Measurements from ENCODE around the gene CDK17.

DNA sequence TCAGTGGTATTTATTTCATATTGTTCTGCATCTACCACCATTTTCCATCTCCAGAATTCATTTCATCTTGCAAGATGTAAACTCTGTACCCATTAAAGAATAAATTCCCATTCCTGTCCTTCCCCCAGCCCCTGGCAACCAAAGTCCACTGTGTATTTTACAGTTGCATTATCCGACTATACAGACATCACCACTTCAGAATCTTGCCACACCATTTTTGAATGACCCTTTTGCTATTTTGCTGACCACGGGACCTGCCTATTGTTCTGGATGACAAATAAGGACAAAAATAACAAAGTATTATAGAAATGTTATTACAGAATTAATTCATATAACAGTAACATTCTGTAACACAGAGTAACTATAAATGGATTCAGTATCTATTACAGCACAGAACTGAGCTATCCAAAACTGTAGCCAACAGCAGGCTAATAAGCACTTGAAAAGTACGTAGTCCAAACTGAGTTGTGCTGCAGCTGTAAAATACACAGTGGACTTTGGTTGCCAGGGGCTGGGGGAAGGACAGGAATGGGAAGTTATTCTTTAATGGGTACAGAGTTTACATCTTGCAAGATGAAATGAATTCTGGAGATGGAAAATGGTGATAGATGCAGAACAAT is 61.3 kb downstream of the CDK17 start:
- TF ChIP-seq, protein P1, sequence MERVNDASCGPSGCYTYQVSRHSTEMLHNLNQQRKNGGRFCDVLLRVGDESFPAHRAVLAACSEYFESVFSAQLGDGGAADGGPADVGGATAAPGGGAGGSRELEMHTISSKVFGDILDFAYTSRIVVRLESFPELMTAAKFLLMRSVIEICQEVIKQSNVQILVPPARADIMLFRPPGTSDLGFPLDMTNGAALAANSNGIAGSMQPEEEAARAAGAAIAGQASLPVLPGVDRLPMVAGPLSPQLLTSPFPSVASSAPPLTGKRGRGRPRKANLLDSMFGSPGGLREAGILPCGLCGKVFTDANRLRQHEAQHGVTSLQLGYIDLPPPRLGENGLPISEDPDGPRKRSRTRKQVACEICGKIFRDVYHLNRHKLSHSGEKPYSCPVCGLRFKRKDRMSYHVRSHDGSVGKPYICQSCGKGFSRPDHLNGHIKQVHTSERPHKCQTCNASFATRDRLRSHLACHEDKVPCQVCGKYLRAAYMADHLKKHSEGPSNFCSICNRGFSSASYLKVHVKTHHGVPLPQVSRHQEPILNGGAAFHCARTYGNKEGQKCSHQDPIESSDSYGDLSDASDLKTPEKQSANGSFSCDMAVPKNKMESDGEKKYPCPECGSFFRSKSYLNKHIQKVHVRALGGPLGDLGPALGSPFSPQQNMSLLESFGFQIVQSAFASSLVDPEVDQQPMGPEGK (CRISPR knock-in tag; IDR thresholded peaks at IDR 0.05; ENCODE audit: borderline replicate concordance) = no peak
- TF ChIP-seq ESRRG (CRISPR knock-in tag; IDR thresholded peaks at IDR 0.05) (no peak), GLIS3 (CRISPR knock-in tag; IDR thresholded peaks at IDR 0.05) (no peak), ZNF70 (CRISPR knock-in tag; IDR thresholded peaks at IDR 0.05) (no peak), ZFP30 (CRISPR knock-in tag; IDR thresholded peaks at IDR 0.05) (no peak), TCF4 (CRISPR knock-in tag; IDR thresholded peaks at IDR 0.05; ENCODE audit: borderline replicate concordance) (no peak), CSDC2 (CRISPR knock-in tag; IDR thresholded peaks at IDR 0.05) (no peak), ZC3H10 (CRISPR knock-in tag; IDR thresholded peaks at IDR 0.05) (no peak)
- TF ChIP-seq, protein P2, sequence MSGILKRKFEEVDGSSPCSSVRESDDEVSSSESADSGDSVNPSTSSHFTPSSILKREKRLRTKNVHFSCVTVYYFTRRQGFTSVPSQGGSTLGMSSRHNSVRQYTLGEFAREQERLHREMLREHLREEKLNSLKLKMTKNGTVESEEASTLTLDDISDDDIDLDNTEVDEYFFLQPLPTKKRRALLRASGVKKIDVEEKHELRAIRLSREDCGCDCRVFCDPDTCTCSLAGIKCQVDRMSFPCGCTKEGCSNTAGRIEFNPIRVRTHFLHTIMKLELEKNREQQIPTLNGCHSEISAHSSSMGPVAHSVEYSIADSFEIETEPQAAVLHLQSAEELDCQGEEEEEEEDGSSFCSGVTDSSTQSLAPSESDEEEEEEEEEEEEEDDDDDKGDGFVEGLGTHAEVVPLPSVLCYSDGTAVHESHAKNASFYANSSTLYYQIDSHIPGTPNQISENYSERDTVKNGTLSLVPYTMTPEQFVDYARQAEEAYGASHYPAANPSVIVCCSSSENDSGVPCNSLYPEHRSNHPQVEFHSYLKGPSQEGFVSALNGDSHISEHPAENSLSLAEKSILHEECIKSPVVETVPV (CRISPR knock-in tag; IDR thresholded peaks at IDR 0.05) = no peak
- TF ChIP-seq, protein P3, sequence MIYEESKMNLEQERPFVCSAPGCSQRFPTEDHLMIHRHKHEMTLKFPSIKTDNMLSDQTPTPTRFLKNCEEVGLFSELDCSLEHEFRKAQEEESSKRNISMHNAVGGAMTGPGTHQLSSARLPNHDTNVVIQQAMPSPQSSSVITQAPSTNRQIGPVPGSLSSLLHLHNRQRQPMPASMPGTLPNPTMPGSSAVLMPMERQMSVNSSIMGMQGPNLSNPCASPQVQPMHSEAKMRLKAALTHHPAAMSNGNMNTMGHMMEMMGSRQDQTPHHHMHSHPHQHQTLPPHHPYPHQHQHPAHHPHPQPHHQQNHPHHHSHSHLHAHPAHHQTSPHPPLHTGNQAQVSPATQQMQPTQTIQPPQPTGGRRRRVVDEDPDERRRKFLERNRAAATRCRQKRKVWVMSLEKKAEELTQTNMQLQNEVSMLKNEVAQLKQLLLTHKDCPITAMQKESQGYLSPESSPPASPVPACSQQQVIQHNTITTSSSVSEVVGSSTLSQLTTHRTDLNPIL (CRISPR knock-in tag; IDR thresholded peaks at IDR 0.05; ENCODE audit: low read depth) = no peak
